Neural crest cell (in vitro differentiated cells): ENCODE measurements around the gene NR2F2. TPM values are rescaled to one million over a fixed set of nuclear protein-coding genes. Genes with fewer than 3 reads are reported as not detected.

Source experiments
- DNase-seq: peaks from one replicate; pipeline ENCODE4 v3.0.0; 2021; ENCODE audit warnings: low read depth, mixed read lengths, low spot score
- H3K27ac Mint-ChIP-seq: one replicate; pipeline ENCODE4 v1.8.0; 2021; ENCODE audit warnings: mild to moderate bottlenecking, mixed read lengths; ENCODE audit not compliant: unreplicated experiment
- H3K27me3 Mint-ChIP-seq: 2 replicates; pipeline ENCODE4 v1.8.0; 2021; ENCODE audit warnings: low read depth, mild to moderate bottlenecking, mixed read lengths
- H3K36me3 Mint-ChIP-seq: 2 replicates; pipeline ENCODE4 v1.8.0; 2021; ENCODE audit warnings: low read depth, mild to moderate bottlenecking, mixed read lengths
- H3K4me1 Mint-ChIP-seq: 2 replicates; pipeline ENCODE4 v1.8.0; 2021; ENCODE audit warnings: mixed read lengths
- H3K4me3 Mint-ChIP-seq: one replicate; pipeline ENCODE4 v1.8.0; 2021; ENCODE audit warnings: mild to moderate bottlenecking, mixed read lengths
- H3K9me3 Mint-ChIP-seq: 2 replicates; pipeline ENCODE4 v1.8.0; 2021; ENCODE audit warnings: mixed read lengths
- total RNA-seq: library from RNA; stranded (reverse); gene quantifications from 2 replicates; pipeline ENCODE4 v1.2.1, GENCODE V29; 2021
- TF ChIP-seq, protein P1 (sequence below): fragments of 200-600 bp; sonication (generic); conservative IDR thresholded peaks from 2 replicates; pipeline ENCODE4 v1.5.0; 2021; ENCODE audit warnings: antibody characterized with exemption, mild to moderate bottlenecking

Gene NR2F2
- total RNA-seq, 1 donor from 2014 or later, result 147 TPM

DNA sequence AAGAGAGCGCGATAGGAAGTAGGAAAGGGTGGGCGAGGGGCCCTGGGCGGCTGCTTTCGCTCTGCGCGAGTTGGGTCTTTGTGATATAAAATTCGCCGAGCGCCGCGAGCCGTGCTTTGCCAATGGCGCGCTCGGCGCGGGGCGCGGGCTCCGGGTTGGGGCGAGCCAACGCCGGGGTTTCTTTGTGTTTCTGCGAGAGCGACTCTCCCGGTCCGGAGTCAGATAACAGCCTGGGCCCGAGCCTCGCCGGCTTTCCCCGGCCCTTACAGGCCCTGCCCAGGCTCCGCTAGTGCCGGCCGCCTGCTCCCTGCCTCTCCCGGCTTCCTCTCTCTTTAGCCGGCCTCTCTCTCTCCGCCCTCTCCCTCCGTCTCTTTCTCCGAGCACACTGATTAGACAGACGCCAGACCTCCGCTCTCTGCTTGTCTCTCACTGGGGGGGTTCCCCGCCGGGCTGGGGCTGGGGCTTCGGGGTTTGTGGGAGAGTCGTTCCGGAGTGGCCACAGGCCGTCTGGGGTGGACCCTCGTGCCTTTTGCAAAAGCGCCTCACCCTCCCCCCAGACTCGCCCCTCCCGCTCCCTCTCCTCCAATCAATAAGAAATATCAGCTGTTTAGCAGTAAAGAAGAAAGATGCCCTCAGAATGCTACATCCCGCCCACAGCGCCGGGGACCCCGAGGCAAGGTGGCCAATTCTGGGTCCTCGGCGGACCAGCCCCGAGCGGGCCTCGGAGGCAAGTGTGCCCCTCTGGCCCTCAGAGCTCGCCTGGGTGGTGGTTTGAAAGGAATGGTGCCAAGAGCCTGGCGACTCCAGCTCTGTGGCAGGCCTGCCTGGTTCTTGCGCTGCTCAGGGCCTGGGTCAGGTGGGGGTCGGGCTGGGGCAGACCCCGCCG is 2.9 kb downstream of the NR2F2 start:
- Mint-ChIP-seq H3K9me3 (no peaks in the 10 kb centered on the region), H3K36me3 (peaks cover 60% of the 10 kb centered on the region), H3K27me3 (peaks cover 72% of the 10 kb centered on the region), H3K27ac (peak overlapping the region; percentile 98), H3K4me1 (peaks cover 49% of the 10 kb centered on the region), H3K4me3 (peak overlapping the region; percentile 96)
- no peak for DNase-seq
- TF ChIP-seq, protein P1, sequence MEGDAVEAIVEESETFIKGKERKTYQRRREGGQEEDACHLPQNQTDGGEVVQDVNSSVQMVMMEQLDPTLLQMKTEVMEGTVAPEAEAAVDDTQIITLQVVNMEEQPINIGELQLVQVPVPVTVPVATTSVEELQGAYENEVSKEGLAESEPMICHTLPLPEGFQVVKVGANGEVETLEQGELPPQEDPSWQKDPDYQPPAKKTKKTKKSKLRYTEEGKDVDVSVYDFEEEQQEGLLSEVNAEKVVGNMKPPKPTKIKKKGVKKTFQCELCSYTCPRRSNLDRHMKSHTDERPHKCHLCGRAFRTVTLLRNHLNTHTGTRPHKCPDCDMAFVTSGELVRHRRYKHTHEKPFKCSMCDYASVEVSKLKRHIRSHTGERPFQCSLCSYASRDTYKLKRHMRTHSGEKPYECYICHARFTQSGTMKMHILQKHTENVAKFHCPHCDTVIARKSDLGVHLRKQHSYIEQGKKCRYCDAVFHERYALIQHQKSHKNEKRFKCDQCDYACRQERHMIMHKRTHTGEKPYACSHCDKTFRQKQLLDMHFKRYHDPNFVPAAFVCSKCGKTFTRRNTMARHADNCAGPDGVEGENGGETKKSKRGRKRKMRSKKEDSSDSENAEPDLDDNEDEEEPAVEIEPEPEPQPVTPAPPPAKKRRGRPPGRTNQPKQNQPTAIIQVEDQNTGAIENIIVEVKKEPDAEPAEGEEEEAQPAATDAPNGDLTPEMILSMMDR, result peak; percentile 11

DNA sequence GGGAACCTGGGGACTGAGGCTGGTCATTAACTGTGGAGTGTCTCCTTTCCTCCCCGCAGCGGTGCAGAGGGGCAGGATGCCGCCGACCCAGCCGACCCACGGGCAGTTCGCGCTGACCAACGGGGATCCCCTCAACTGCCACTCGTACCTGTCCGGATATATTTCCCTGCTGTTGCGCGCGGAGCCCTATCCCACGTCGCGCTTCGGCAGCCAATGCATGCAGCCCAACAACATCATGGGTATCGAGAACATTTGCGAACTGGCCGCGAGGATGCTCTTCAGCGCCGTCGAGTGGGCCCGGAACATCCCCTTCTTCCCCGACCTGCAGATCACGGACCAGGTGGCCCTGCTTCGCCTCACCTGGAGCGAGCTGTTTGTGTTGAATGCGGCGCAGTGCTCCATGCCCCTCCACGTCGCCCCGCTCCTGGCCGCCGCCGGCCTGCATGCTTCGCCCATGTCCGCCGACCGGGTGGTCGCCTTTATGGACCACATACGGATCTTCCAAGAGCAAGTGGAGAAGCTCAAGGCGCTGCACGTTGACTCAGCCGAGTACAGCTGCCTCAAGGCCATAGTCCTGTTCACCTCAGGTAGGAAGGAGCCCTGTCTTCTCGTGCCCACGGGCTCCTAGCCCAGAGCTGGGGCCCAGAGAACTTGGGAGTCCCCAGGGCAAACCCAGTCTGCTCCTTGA is 3.7 kb downstream of the NR2F2 start:
- H3K36me3 Mint-ChIP-seq, result peaks cover 66% of the 10 kb centered on the region
- H3K9me3 Mint-ChIP-seq, result no peaks in the 10 kb centered on the region
- TF ChIP-seq, protein P1, result no peak
- H3K27me3 Mint-ChIP-seq, result peaks cover 78% of the 10 kb centered on the region
- H3K4me3 Mint-ChIP-seq, result peak overlapping the region; percentile 96
- peak overlapping the region; percentile 98 for H3K27ac Mint-ChIP-seq
- H3K4me1 Mint-ChIP-seq, result peaks cover 49% of the 10 kb centered on the region
- DNase-seq, result no peak

DNA sequence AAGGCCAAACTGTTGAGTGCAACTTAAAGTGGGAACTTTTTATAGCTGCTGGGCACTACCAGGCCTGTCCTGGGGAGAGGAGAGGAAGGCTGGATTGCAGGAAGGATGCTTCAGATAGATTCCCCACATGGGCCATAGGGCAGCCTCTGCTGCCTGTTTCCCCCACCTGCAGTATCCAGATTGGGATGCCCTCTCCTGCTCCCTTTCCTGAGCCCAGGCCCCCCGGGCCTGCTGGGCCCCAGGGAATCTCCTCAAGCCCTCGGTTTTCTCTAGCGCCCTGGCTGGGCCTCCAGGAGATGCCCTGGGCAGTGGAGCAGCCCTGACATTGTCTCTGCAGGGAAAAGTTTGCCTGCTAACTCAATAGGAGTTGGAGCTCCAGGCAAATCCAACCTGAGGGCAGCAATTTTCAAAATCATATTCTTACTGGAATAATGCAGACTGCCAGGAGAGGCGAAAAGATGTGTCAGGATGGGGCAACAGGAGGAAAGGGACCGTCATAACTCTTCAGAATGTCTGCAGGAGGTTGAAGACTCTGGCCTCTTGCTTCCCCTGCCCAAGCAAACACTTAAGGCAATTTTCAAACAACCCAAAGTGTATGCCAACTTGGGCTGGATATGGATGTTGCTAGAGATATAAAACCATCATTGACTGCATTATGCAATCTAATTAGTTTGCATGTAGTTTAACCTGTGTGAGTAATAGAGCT is 4.4 kb downstream of the NR2F2 start:
- Mint-ChIP-seq H3K27ac (peak overlapping the region; percentile 98), H3K9me3 (no peaks in the 10 kb centered on the region), H3K4me3 (peak overlapping the region; percentile 96), H3K36me3 (peaks cover 72% of the 10 kb centered on the region), H3K27me3 (peaks cover 81% of the 10 kb centered on the region), H3K4me1 (peaks cover 50% of the 10 kb centered on the region)
- DNase-seq, result no peak
- TF ChIP-seq, protein P1, result no peak

DNA sequence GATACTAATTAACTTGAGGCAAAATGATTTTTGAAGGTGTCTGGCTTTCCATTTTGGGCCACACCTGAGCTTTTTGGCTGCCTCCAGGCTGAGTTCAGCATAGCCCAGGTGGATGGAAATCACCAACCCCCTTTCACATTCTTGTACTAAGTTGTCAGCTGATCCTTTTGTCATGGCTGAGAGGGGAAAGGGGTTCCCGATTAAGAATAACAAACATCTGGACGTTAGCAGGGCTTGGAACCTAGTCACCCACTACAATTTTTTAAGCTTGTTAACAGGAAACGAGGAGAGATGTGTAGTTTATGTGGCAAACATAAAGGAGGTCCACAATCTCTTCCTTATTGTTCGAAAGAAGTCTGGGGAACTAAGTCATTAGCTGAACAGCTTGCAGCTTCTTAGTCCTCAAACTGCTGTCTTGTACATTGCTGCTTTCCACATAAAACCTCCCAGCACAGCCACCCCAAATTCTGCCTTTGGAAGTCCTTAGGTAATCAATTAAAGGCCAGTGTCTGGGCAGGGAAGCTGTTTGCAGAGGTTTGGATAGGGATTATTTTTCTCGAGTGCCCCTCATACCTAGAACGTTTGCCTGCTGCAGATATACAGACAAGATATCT is 5.0 kb downstream of the NR2F2 start:
- TF ChIP-seq, protein P1, result no peak
- H3K36me3 Mint-ChIP-seq, result peaks cover 78% of the 10 kb centered on the region
- H3K27ac Mint-ChIP-seq, result peak overlapping the region; percentile 98
- peaks cover 56% of the 10 kb centered on the region for H3K4me1 Mint-ChIP-seq
- no peaks in the 10 kb centered on the region for H3K9me3 Mint-ChIP-seq
- H3K4me3 Mint-ChIP-seq, result peak overlapping the region; percentile 96
- no peak for DNase-seq
- peaks cover 83% of the 10 kb centered on the region for H3K27me3 Mint-ChIP-seq

DNA sequence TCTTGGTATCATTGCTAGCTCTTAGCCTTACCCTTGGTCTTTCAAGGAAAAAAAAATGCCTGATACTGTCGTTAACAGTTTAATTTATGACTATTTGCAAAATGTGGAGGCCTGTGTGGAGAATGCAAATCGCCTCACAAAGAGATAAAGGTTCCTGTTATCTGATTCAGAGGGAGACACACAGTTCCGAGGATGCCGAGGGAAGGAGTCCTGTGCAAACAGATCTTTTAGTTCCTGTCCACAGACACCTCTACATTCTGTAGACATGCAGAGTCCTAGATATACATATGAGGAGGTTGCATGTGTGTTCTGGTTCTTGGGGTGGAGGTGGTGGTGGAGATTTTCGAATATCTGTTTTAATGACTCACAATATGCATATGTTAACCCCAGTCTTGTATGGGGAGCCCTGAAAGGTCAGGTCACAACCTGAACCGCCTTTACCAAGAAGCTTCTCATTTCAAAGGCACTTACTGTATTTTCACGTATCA is 5.7 kb downstream of the NR2F2 start:
- Mint-ChIP-seq H3K27ac (peak overlapping the region; percentile 98), H3K27me3 (peaks cover 83% of the 10 kb centered on the region), H3K4me3 (peak overlapping the region; percentile 96), H3K4me1 (peaks cover 60% of the 10 kb centered on the region), H3K9me3 (no peaks in the 10 kb centered on the region), H3K36me3 (peaks cover 78% of the 10 kb centered on the region)
- no peak for DNase-seq
- TF ChIP-seq, protein P1, result no peak
